ENCODE data around the gene SCFD2. TPM values are rescaled to one million over a fixed set of nuclear protein-coding genes. Genes with fewer than 3 reads are reported as not detected.

The SCFD2 gene
- total RNA-seq, 4 donors from 2014 or later = 24.7 to 49.2 (median 33.9) TPM

GRCh38 chr4:52912608-52913007 lies 453.3 kb downstream of the SCFD2 start:
- TF ChIP-seq EP300 (IDR thresholded peaks at IDR 0.05) (no peak), POLR2A (IDR thresholded peaks at IDR 0.05) (no peak)
- no peak for DNase-seq (ENCODE audit: low spot score in 2 of 2)
- 83 to 92% methylated on average over 2 of the region's 2 CpGs for WGBS, 2 donors
- Histone ChIP-seq H3K27me3 (no peaks in the 10 kb centered on the region), H3K27ac (no peak overlapping the region), H3K4me3 (no peak overlapping the region), H3K9me3 (no peaks in the 10 kb centered on the region), H3K4me1 (no peaks in the 10 kb centered on the region), H3K36me3 (no peaks in the 10 kb centered on the region)

DNA sequence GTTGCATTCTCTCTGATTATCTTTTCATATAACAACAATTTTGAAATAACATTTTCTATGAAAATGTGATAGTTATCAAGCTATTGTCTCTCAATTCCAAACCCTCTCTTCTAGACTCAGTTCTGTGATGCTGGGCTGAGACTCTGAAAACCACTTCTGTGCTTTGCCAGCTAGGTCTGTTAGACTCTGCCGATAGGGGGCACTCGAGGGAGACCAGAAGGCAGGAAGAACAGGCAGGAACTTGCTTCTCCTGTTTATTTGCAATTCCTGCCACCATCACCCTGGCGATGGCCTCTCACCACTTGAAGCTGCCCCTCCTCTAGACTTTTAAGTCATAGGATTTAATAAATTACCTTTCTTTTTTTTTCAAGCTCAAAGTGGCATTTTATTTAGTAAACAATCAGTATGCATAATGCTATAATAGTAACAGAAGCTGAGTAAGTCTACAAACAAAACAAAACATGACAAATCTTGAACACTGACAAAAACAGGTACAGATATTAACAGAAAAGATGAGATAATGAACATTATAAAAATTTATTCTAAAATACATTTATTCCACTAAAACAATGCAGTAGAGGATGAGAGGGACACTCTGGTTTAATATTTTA lies 454.1 kb downstream of the SCFD2 start:
- H3K4me1 ChIP-seq = no peaks in the 10 kb centered on the region
- no peaks in the 10 kb centered on the region for H3K9me3 ChIP-seq
- 16 to 17% methylated on average over 3 of the region's 3 CpGs for WGBS, 2 donors
- TF ChIP-seq EP300 (IDR thresholded peaks at IDR 0.05) (no peak), CTCF (IDR thresholded peaks at IDR 0.05) (peak in 3 of 5 experiments; percentile 38 to 49 (median 42)), POLR2A (IDR thresholded peaks at IDR 0.05) (no peak)
- peak; percentile 31 to 63 for DNase-seq (ENCODE audit: low spot score in 2 of 2)
- no peaks in the 10 kb centered on the region for H3K27me3 ChIP-seq
- H3K36me3 ChIP-seq = peaks cover 0 to 7% (median 0%) of the 10 kb centered on the region in 3 donors
- H3K4me3 ChIP-seq = no peak overlapping the region
- H3K27ac ChIP-seq = no peak overlapping the region

DNA sequence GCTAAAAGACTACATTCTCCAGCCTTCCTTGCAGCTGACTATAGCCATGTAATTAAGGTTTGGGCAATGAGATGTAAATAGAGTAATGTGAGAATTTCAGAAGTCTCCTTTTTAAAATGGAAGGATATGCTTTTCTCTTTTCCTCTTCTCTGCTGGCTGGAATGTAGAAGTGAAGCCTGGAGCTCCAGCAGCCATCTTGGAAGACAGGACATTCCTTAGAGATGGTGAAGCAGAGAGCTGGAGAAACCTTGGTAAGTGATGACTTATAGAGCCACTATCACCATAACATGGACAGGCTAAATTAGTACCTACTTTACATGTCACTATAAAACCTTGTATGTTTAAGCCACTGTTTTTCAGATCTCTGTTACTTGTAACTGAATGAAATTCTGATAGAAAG lies 455.7 kb downstream of the SCFD2 start:
- Histone ChIP-seq H3K4me1 (no peaks in the 10 kb centered on the region), H3K4me3 (no peak overlapping the region), H3K27me3 (no peaks in the 10 kb centered on the region), H3K36me3 (peaks cover 0 to 23% (median 0%) of the 10 kb centered on the region in 3 donors), H3K27ac (no peak overlapping the region), H3K9me3 (no peaks in the 10 kb centered on the region)
- DNase-seq (ENCODE audit: low spot score in 2 of 2) = no peak
- no peak for TF ChIP-seq POLR2A (IDR thresholded peaks at IDR 0.05)
- TF ChIP-seq EP300 (IDR thresholded peaks at IDR 0.05) = no peak
- TF ChIP-seq CTCF (IDR thresholded peaks at IDR 0.05) = no peak

DNA sequence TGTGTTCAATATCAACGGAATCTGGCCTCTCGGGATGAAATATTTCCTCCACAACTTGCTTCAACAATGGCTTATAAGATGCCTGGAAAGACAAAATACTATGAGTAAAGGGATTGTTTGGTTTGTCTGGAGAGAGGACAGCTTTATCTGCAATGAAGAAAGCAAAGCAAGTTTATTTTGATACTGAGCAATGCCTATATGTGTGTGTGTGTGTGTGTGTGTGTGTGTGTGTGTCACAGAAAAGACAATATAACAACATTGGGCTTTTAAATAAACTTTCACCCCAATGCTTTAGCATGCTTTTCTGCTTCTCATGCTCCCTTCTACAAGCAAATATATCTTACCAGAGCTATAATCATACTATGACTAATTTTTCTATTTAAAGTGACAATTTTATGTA lies 458.4 kb downstream of the SCFD2 start:
- no peak overlapping the region for H3K27ac ChIP-seq
- H3K36me3 ChIP-seq = peaks cover 0 to 50% (median 0%) of the 10 kb centered on the region in 3 donors
- TF ChIP-seq POLR2A (IDR thresholded peaks at IDR 0.05) = no peak
- no peak for TF ChIP-seq CTCF (IDR thresholded peaks at IDR 0.05)
- no peak for TF ChIP-seq EP300 (IDR thresholded peaks at IDR 0.05)
- no peak overlapping the region for H3K4me3 ChIP-seq
- no peaks in the 10 kb centered on the region for H3K9me3 ChIP-seq
- no peaks in the 10 kb centered on the region for H3K4me1 ChIP-seq
- DNase-seq (ENCODE audit: low spot score in 2 of 2) = no peak
- 34 to 76% methylated on average over 2 of the region's 2 CpGs for WGBS, 2 donors
- no peaks in the 10 kb centered on the region for H3K27me3 ChIP-seq

DNA sequence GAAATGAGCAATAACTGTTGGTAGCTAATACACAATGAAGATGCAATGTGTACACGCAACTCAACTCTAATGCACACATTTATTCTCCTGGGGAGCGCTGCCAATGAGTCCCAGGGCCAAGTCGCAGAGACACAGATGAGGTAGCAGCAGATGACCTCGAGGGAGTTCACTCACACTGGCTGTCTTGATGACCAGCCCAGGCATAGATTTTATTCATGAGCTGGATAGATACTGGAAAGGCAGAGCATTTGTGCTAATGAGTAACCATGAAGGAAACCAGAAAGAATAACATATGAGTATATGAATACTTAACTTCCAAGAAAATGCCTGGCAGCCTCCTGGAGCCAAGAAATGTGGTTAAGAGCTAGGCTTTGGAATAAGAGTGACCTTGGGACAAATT lies 461.4 kb downstream of the SCFD2 start:
- Histone ChIP-seq H3K27me3 (no peaks in the 10 kb centered on the region), H3K27ac (no peak overlapping the region), H3K36me3 (peaks cover 0 to 70% (median 0%) of the 10 kb centered on the region in 3 donors), H3K9me3 (peaks cover 0 to 12% (median 0%) of the 10 kb centered on the region in 4 donors), H3K4me1 (no peaks in the 10 kb centered on the region), H3K4me3 (no peak overlapping the region)
- DNase-seq (ENCODE audit: low spot score in 2 of 2) = no peak
- 96% methylated on average over 4 of the region's 4 CpGs for WGBS, 2 donors
- TF ChIP-seq EP300 (IDR thresholded peaks at IDR 0.05) = no peak
- no peak for TF ChIP-seq POLR2A (IDR thresholded peaks at IDR 0.05)

- H3K27me3 ChIP-seq = no peaks in the 10 kb centered on the region
- peaks cover 0 to 70% (median 0%) of the 10 kb centered on the region in 3 donors for H3K36me3 ChIP-seq
- H3K27ac ChIP-seq = no peak overlapping the region
- peaks cover 0 to 12% (median 0%) of the 10 kb centered on the region in 4 donors for H3K9me3 ChIP-seq
- no peak for DNase-seq (ENCODE audit: low spot score in 2 of 2)
- no peak for TF ChIP-seq EP300 (IDR thresholded peaks at IDR 0.05)
- TF ChIP-seq CTCF (IDR thresholded peaks at IDR 0.05) = no peak
- TF ChIP-seq POLR2A (IDR thresholded peaks at IDR 0.05) = no peak
- no peaks in the 10 kb centered on the region for H3K4me1 ChIP-seq
- 96 to 97% methylated on average over 4 of the region's 4 CpGs for WGBS, 2 donors
- H3K4me3 ChIP-seq = no peak overlapping the region
Measured at GRCh38 chr4:52903273-52903672, 462.6 kb downstream of the SCFD2 start.
